Right cardiac atrium (tissue), 5 donors: Measurements from ENCODE around the gene FCRL4. TPM values are rescaled to one million over a fixed set of nuclear protein-coding genes. Genes with fewer than 3 reads are reported as not detected.
"Not testable (repeated sequence)": the region's sequence is repeated elsewhere in the genome, so short reads cannot be mapped to it uniquely, and the experiment has no call there.

ENCODE experiments used
- ATAC-seq, 2 donors: fragments of 200-7000 bp; cut with Tn5 transposase; one replicate each; pipeline versions ENCODE4 v1.8.0 to v1.9.1; 2020; ENCODE audit warnings: moderate library complexity in 2 of 2, mild to moderate bottlenecking in 1 of 2
- DNase-seq, 3 donors: peaks; one replicate each; pipeline ENCODE4 v3.0.0-alpha.2; 2020
- H3K27ac ChIP-seq: one replicate; pipeline ENCODE4 v1.5.1; 2013; ENCODE audit warnings: mild to moderate bottlenecking, low read length, control low read depth, moderate library complexity
- H3K27me3 ChIP-seq: one replicate; pipeline ENCODE4 v1.6.1; 2013; ENCODE audit not compliant: control insufficient read depth, insufficient read depth
- H3K4me1 ChIP-seq: one replicate; pipeline ENCODE4 v1.6.1; 2013; ENCODE audit warnings: low read length; ENCODE audit not compliant: control insufficient read depth, insufficient read depth
- H3K4me3 ChIP-seq: one replicate; pipeline ENCODE4 v1.5.1; 2013; ENCODE audit warnings: low read length, control low read depth
- H3K9me3 ChIP-seq: one replicate; pipeline ENCODE4 v1.6.1; 2013; ENCODE audit warnings: low read length; ENCODE audit not compliant: control insufficient read depth
- WGBS: extraction: QIAGEN DNeasy Blood & Tissue Kit; methylation state at CpG from one replicate; pipeline ENCODE4 v1.1.7; 2013; 5-methylcytosine and 5-hydroxymethylcytosine counted together
- intact Hi-C, 4 donors: fragments of 100-400 bp; cut with DNase I; formaldehyde crosslinking; loops; one replicate each; pipeline versions ENCODE4 v1.11.0 to v1.14.0; 2022 to 2023
- polyA plus RNA-seq: library from polyadenylated mRNA; stranded (reverse); fragments of 200-250 nt; gene quantifications from one replicate; pipeline ENCODE4 v1.2.3, GENCODE V29; 2013
- total RNA-seq, 4 donors: library from RNA; stranded (reverse); fragmentation: NEBNext Ultra II Directional; extraction: Animal tissue kit (Norgen Biotek cat#: 25700); gene quantifications; one replicate each; pipeline ENCODE4 v1.2.1, GENCODE V29; 2021
- donor health status: healthy with polysubstance abuse.
- donor health status: DM: no; HTN: yes; CAD: no.
- donor health status: DM: no; HTN: no; CAD: no.
- donor health status: DM: no; HTN: yes; CAD: no; lungs with severe emphysema.
- donor health status: DM: yes; HTN: yes; CAD: no.

Gene FCRL4
- total and polyA plus RNA-seq, 5 donors = not detected

DNA sequence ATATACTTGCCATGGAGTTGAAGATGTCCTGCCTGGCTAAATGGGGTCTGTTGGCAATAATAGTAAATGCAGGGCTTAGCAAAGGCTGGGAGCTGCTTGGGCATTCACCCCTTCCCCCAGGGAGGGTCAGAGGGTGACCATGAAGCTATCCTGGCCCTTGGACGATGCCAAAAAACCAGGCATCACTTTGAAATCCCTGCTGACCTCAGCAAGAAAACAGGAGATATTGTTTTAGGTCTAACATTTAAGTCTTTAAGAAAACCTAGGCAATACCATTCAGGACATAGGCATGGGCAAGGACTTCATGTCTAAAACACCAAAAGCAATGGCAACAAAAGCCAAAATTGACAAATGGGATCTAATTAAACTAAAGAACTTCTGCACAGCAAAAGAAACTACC lies 49.8 kb downstream of the FCRL4 start:
- H3K9me3 ChIP-seq, intact Hi-C loops, H3K4me1 ChIP-seq, ATAC-seq, DNase-seq, H3K27ac ChIP-seq, H3K27me3 ChIP-seq, H3K4me3 ChIP-seq: not testable (repeated sequence)
- 64% methylated on average over 1 of the region's 1 CpG for WGBS

DNA sequence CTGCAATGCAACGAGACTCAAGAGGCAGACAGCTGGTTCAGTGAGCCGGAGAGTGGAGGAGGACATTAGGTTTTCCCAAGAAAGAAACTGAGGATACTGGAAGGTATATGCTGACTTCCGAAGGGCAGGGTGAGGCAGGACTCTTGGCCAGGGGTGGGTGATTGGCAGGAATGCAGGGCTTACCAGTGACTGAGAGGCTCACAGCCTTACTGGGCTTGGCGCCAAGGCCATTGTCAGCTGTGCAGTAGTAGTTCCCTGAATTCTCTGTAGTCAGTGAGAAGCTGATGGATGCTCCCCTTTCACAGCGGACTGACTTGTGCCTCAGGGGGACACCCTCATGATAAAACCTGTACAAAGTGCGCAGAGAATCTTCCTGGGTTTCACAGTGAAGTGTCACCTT lies 55.2 kb downstream of the FCRL4 start:
- DNase-seq = peak; percentile 16 to 65 (median 62)
- intact Hi-C loops = no loop called here
- Histone ChIP-seq H3K4me1 (no peaks in the 10 kb centered on the region), H3K27ac (no peak overlapping the region), H3K4me3 (no peak overlapping the region), H3K9me3 (no peaks in the 10 kb centered on the region), H3K27me3 (no peaks in the 10 kb centered on the region)
- WGBS = 63% methylated on average over 6 of the region's 6 CpGs
- peak in 1 of 2 donors; percentile 23 for ATAC-seq

DNA sequence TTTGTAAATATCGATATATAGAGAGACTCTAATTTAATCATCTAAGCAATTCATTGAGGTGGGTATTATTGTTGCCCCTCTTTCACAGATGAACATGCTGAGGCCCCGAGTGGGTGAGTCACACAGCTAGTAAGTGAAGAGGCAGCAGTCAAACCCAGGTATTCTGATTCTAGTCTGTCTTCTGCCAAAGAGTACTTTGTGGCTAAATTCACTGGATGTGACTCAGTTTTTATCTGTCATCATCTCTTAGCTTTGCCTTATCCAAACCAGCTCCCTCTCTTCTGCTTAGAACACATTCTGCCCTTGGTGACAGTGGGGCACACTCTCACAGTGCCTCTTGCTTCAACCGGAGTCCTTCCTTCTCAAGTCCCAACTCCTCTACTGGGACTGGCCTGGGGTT lies 57.0 kb downstream of the FCRL4 start:
- DNase-seq (no peak), ATAC-seq (no peak)
- Histone ChIP-seq H3K27ac (no peak overlapping the region), H3K4me3 (no peak overlapping the region), H3K4me1 (no peaks in the 10 kb centered on the region), H3K27me3 (no peaks in the 10 kb centered on the region), H3K9me3 (no peaks in the 10 kb centered on the region)
- WGBS = 82% methylated on average over 3 of the region's 3 CpGs
- intact Hi-C loops = no loop called here

DNA sequence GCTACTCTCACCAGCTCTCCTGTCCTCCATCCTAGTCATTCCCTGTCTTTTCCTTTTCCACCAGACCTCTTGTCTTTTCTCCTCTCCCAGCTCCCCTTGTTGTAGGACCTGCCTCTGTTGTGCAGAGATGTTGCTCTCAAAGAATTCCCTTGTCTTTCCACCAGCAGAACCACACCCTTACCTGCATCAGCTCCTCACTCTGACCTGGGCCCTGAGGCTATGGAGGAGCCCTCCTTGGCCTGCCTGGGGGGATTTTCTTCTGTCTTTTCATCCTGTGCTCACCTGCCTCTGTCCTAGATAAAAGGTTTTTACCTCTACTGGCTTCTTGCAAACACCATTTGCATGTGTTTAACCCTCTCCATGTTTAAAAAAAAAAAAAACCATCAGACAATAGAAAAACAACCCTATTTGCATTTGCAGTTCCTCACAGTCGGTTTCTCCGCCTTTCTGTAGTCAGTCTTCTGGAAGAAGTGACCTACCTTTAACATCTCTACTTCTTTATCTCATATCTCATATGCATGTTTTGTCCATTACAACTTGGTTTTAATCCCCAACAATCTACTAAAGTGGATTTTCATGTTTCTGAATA lies 57.6 kb downstream of the FCRL4 start:
- Histone ChIP-seq H3K27ac (no peak overlapping the region), H3K4me3 (no peak overlapping the region), H3K9me3 (no peaks in the 10 kb centered on the region), H3K4me1 (no peaks in the 10 kb centered on the region), H3K27me3 (no peaks in the 10 kb centered on the region)
- no peak for DNase-seq
- intact Hi-C loops = no loop called here
- ATAC-seq = no peak
- WGBS = 15% methylated on average over 2 of the region's 2 CpGs

DNA sequence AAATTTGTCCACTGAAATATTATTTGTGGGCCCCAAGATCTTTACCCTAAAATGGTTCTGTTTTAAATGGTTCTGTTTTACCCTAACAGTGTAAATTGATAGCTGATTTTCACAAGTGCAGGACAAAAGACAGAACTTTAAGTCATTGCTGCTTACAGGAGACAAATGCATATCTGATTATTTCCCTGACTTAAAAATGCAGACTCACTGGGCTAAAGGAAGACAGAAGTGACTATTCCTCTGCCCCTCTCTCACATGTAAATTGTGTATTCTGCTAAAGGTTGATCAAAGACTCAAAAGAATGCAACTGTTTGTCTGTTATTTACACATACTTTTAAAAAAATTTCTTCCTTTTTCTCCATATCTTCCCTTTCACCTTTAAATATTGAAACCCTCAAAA lies 58.3 kb downstream of the FCRL4 start:
- H3K4me3 ChIP-seq = no peak overlapping the region
- no peak overlapping the region for H3K27ac ChIP-seq
- no peak for ATAC-seq
- H3K9me3 ChIP-seq = no peaks in the 10 kb centered on the region
- no peaks in the 10 kb centered on the region for H3K4me1 ChIP-seq
- no peak for DNase-seq
- no peaks in the 10 kb centered on the region for H3K27me3 ChIP-seq
- intact Hi-C loops = no loop called here

DNA sequence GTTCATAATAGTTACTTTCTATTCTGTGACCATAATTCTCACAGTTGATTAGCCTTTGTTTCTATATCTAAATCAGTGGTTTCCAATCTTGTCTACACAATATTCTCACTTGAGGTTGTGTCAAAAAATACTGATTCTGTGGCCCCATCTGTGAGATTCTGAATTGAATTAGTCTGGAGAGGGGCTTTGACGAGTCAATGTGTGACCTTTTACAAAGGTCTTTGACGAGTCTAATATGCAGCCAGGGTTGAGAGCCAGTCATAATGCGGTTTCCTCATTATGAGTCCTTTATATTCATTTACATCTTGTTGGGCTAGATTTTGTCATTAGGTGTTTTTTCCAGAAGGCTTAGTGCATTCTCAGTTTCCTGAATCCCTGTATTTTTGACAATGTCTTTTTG lies 65.3 kb downstream of the FCRL4 start:
- Histone ChIP-seq H3K4me1 (no peaks in the 10 kb centered on the region), H3K27ac (no peak overlapping the region), H3K27me3 (no peaks in the 10 kb centered on the region), H3K4me3 (no peak overlapping the region), H3K9me3 (no peaks in the 10 kb centered on the region)
- intact Hi-C loops = no loop called here
- WGBS = 72% methylated on average over 3 of the region's 3 CpGs
- DNase-seq = no peak
- no peak for ATAC-seq

DNA sequence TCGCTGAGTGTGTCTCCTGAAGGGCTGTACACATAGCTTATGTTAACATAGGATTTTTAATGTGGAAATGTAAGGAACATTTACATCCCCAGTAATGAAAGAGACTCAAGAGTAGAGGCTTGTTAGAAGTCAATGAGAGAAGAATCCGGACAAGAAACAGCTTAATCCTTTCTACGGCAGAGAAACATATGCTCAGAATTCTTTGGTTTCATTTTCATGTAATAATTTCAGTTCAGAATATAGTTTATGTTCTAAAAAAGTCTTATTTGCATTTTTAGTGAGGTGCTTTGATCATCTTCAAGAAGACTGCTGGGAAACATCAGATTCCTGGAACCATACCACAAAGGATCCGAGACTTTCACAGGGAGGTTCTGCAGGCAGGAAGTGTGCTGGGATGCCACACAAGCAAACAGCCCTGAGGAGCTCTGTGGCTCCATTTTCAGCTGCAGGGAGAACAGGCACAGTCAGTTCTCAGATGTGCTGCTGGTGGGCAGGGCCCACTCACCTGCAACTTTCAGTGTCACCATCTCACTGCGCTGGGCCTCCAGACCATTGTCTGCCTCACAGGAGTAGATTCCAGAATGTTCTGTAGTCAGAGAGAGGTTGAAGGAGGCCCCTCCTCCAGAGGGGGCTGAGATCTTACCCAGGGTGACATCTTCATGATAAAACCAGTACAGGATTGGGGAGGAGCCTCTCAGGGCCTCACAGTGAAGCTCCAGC lies 74.0 kb downstream of the FCRL4 start:
- 81% methylated on average over 5 of the region's 5 CpGs for WGBS
- intact Hi-C loops = no loop called here
- ATAC-seq (no peak), DNase-seq (no peak)
- no peaks in the 10 kb centered on the region for H3K9me3 ChIP-seq
- H3K4me3 ChIP-seq = no peak overlapping the region
- no peak overlapping the region for H3K27ac ChIP-seq
- H3K27me3 ChIP-seq = no peaks in the 10 kb centered on the region
- H3K4me1 ChIP-seq = no peaks in the 10 kb centered on the region

Other genes with a start within 250 kb of the FCRL4 start
- under 1 TPM in 3 of 4 donors, not detected in 1; 0.08 to 0.32 (median 0.11) TPM for gene FCRL5, start 45.6 kb downstream of the FCRL4 start, total RNA-seq
- not detected for gene FCRL5, start 45.6 kb downstream of the FCRL4 start, polyA plus RNA-seq
- gene FCRL3, start 102.7 kb upstream of the FCRL4 start, total RNA-seq = under 1 TPM in 1 of 4 donors, not detected in 3; 0.08 TPM
- gene FCRL3, start 102.7 kb upstream of the FCRL4 start, polyA plus RNA-seq = not detected
- gene FCRL2, start 179.0 kb upstream of the FCRL4 start, total RNA-seq = not detected
- gene FCRL2, start 179.0 kb upstream of the FCRL4 start, polyA plus RNA-seq = not detected
- not detected for gene FCRL1, start 222.0 kb upstream of the FCRL4 start, total RNA-seq
- not detected for gene FCRL1, start 222.0 kb upstream of the FCRL4 start, polyA plus RNA-seq
- gene CD5L, start 243.7 kb upstream of the FCRL4 start, total RNA-seq = under 1 TPM in 2 of 4 donors, not detected in 2; 0.24 to 0.42 TPM
- gene CD5L, start 243.7 kb upstream of the FCRL4 start, polyA plus RNA-seq = 0.29 TPM